Kidney (tissue), 14 donors: ENCODE results near the gene RGS10. TPM values are rescaled to one million over a fixed set of nuclear protein-coding genes. Genes with fewer than 3 reads are reported as not detected.

Source experiments
- DNase-seq, 5 donors: peaks; one replicate each; pipeline ENCODE4 v3.0.0-alpha.2; 2013 to 2020
- FAIRE-seq: peaks from 2 replicates; lab custom pipeline; 2012; peaks lifted over from hg19 to GRCh38; lab: Jason Lieb, UNC
- H3K27ac ChIP-seq, 2 donors: one replicate each; pipeline ENCODE4 v1.7.0; 2013; ENCODE audit warnings: low read depth in 2 of 2, low read length in 2 of 2, inconsistent platforms in 1 of 2
- H3K27me3 ChIP-seq: one replicate; pipeline ENCODE4 v1.7.1; 2013; ENCODE audit warnings: low read length, inconsistent platforms; ENCODE audit not compliant: control insufficient read depth, insufficient read depth
- H3K36me3 ChIP-seq, 3 donors: one replicate each; pipeline versions ENCODE4 v1.7.0 to v1.7.1; 2013; ENCODE audit warnings: low read length in 3 of 3, control low read depth in 1 of 3, inconsistent platforms in 1 of 3; ENCODE audit not compliant: insufficient read depth in 3 of 3, control insufficient read depth in 2 of 3
- H3K4me1 ChIP-seq, 3 donors: one replicate each; pipeline versions ENCODE4 v1.7.0 to v1.7.1; 2013; ENCODE audit warnings: low read length in 3 of 3, inconsistent platforms in 1 of 3, low read depth in 1 of 3; ENCODE audit not compliant: control insufficient read depth in 2 of 3, insufficient read depth in 2 of 3
- H3K4me3 ChIP-seq, 3 donors: one replicate each; pipeline versions ENCODE4 v1.7.0 to v1.8.1; 2013; ENCODE audit warnings: low read length in 3 of 3, control low read depth in 1 of 3, inconsistent platforms in 1 of 3
- H3K9ac ChIP-seq, 3 donors: one replicate each; pipeline versions ENCODE4 v1.7.0 to v1.7.1; 2013; ENCODE audit warnings: low read length in 3 of 3, control low read depth in 1 of 3, inconsistent platforms in 1 of 3
- H3K9me3 ChIP-seq, 3 donors: one replicate each; pipeline versions ENCODE4 v1.7.0 to v1.7.1; 2013; ENCODE audit warnings: low read length in 3 of 3, control low read depth in 1 of 3, inconsistent platforms in 1 of 3; ENCODE audit not compliant: control insufficient read depth in 2 of 3, insufficient read depth in 1 of 3
- intact Hi-C: fragments of 100-400 bp; cut with DNase I; formaldehyde crosslinking; loops from one replicate; pipeline ENCODE4 v1.11.1; 2022
- polyA plus RNA-seq: library from polyadenylated mRNA; stranded (reverse); fragments of 350-450 nt; fragmentation: Illumina TruSeq; extraction: RNeasy Lipid Tissue Mini Kit (QIAGEN cat#74804); gene quantifications from one replicate; pipeline ENCODE4 v1.2.3, GENCODE V29; 2014; ENCODE audit warnings: low read depth, low replicate concordance; ENCODE audit not compliant: insufficient read depth
- total RNA-seq: library from RNA; stranded (reverse); fragmentation: NEBNext Ultra II Directional; extraction: Animal tissue kit (Norgen Biotek cat#: 25700); gene quantifications from one replicate; pipeline ENCODE4 v1.2.1, GENCODE V29; 2021
- TF ChIP-seq, protein P1 (sequence below): IDR thresholded peaks from 3 replicates; pipeline ENCODE4 v1.5.1; 2012; ENCODE audit warnings: mild to moderate bottlenecking, moderate library complexity, borderline replicate concordance; ENCODE audit not compliant: insufficient read depth; ENCODE audit errors: extremely low read depth
- donor health status: control.
- donor health status: control.
- donor health status: control.
- donor health status: control.
- donor health status: control.
- donor health status: DM: yes; HTN: yes; CAD: no.
- donor health status: Normal renal cell carcinoma (clear cell type).

RGS10 gene
- total and polyA plus RNA-seq, 2 donors from 2014 or later = 19.9 to 25.4 TPM

DNA sequence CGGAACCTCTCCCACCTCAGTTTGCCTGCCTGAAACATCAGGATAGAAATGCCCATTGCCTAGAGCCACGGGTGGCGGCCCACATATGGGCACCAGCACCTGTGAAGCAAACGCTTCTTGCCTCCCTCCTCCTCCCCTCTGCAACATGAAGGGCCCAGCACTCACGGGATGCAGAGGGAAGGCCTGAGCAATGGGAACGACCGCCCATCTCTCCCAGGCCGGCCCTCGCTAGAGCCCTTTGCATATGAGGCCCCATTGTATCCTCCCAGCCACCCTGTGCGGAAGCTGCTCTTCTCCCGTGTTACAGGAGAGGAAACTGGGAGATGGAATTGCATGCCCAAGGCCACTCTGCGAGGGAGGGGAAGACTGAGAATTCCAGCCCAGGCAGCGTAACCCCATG is 88.2 kb downstream of the RGS10 start:
- intact Hi-C loops = no loop called here
- TF ChIP-seq, protein P1, sequence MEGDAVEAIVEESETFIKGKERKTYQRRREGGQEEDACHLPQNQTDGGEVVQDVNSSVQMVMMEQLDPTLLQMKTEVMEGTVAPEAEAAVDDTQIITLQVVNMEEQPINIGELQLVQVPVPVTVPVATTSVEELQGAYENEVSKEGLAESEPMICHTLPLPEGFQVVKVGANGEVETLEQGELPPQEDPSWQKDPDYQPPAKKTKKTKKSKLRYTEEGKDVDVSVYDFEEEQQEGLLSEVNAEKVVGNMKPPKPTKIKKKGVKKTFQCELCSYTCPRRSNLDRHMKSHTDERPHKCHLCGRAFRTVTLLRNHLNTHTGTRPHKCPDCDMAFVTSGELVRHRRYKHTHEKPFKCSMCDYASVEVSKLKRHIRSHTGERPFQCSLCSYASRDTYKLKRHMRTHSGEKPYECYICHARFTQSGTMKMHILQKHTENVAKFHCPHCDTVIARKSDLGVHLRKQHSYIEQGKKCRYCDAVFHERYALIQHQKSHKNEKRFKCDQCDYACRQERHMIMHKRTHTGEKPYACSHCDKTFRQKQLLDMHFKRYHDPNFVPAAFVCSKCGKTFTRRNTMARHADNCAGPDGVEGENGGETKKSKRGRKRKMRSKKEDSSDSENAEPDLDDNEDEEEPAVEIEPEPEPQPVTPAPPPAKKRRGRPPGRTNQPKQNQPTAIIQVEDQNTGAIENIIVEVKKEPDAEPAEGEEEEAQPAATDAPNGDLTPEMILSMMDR = no peak
- no peak overlapping the region for H3K4me3 ChIP-seq
- no peaks in the 10 kb centered on the region for H3K4me1 ChIP-seq
- no peaks in the 10 kb centered on the region for H3K36me3 ChIP-seq
- no peak for DNase-seq
- no peak overlapping the region for H3K9ac ChIP-seq
- no peaks in the 10 kb centered on the region for H3K27me3 ChIP-seq
- H3K27ac ChIP-seq = no peak overlapping the region
- FAIRE-seq = no peak
- H3K9me3 ChIP-seq = no peaks in the 10 kb centered on the region

DNA sequence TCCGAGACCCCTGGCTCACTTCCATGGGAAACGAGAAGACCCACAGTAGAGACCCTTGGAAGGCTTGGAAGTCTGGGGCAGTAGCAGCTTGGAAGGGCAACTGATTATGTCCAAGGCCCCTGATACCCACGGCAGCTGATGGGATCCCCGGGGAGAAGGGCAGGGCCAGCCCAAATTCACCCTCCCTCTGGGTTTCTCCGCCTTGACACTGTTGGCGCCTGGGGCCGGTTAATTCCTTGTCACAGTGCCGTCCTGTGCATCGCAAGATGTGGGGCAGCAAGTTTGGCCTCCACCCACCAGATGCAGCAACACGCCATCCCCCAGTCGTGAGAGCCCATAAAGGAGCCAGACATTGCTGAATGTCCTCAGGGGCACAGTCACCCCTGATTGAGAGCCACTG is 89.2 kb downstream of the RGS10 start:
- no peak for DNase-seq
- Histone ChIP-seq H3K9me3 (no peaks in the 10 kb centered on the region), H3K27me3 (no peaks in the 10 kb centered on the region), H3K9ac (no peak overlapping the region), H3K27ac (no peak overlapping the region), H3K4me1 (no peaks in the 10 kb centered on the region), H3K4me3 (no peak overlapping the region), H3K36me3 (no peaks in the 10 kb centered on the region)
- no peak for FAIRE-seq
- intact Hi-C loops = no loop called here
- TF ChIP-seq, protein P1 = no peak

DNA sequence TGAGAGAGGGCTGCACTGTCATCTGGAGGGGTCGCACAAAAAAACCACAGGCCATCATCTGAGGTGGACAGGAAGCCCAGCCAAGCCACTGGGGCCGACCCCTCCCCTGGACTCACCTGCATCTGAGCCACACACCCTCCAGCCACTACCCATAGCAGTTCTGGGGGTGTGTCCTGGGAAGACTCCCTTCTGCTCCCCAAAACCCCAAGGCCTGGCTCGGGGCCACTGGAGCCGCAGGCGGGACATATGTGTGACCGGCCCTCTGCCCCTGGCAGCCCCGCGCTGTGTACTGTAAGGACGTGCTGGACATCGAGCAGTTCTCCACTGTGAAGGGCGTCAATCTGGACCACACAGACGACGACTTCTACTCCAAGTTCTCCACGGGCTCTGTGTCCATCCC is 90.1 kb downstream of the RGS10 start:
- DNase-seq (no peak), FAIRE-seq (no peak)
- Histone ChIP-seq H3K36me3 (no peaks in the 10 kb centered on the region), H3K27me3 (no peaks in the 10 kb centered on the region), H3K4me1 (no peaks in the 10 kb centered on the region), H3K9ac (no peak overlapping the region), H3K27ac (no peak overlapping the region), H3K9me3 (no peaks in the 10 kb centered on the region), H3K4me3 (no peak overlapping the region)
- intact Hi-C loops = no loop called here
- TF ChIP-seq, protein P1 = no peak

DNA sequence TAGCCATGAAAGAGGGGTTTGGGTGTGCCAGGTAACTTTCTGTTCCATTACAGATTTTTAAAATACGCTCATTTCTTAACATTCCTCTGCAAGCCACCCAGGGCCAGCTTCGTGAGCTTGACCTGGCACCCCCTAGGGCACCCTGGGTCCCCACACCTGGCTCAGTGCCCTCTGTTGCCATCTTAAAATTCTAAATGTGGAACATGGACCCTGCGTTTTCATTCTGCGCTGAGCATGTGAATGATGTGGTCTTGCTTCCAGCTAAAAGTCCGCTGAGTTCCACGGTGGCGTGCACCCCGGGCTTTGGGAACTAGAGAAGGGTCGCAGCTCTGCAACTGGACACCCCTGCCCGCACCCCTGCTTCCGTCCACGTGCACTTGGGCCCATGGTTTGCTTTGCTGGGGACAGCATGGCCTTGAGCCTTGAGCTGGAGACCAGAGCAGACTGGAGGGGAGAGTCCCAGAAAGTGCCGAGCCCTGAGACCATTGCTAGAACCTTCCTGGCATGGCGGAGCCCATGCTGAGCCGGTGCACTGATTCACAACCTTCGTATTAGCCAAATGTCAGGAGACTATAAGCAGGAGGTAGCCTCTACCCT is 91.1 kb downstream of the RGS10 start:
- Histone ChIP-seq H3K9ac (no peak overlapping the region), H3K4me1 (no peaks in the 10 kb centered on the region), H3K4me3 (no peak overlapping the region), H3K27me3 (no peaks in the 10 kb centered on the region), H3K27ac (no peak overlapping the region), H3K9me3 (no peaks in the 10 kb centered on the region), H3K36me3 (no peaks in the 10 kb centered on the region)
- FAIRE-seq (no peak), DNase-seq (no peak)
- TF ChIP-seq, protein P1 = no peak
- intact Hi-C loops = no loop called here
